ENCODE data around the gene POM121. TPM values are rescaled to one million over a fixed set of nuclear protein-coding genes. Genes with fewer than 3 reads are reported as not detected.

The POM121 gene
- total RNA-seq, result 3.0 and 3.2 TPM in 2 replicates

DNA sequence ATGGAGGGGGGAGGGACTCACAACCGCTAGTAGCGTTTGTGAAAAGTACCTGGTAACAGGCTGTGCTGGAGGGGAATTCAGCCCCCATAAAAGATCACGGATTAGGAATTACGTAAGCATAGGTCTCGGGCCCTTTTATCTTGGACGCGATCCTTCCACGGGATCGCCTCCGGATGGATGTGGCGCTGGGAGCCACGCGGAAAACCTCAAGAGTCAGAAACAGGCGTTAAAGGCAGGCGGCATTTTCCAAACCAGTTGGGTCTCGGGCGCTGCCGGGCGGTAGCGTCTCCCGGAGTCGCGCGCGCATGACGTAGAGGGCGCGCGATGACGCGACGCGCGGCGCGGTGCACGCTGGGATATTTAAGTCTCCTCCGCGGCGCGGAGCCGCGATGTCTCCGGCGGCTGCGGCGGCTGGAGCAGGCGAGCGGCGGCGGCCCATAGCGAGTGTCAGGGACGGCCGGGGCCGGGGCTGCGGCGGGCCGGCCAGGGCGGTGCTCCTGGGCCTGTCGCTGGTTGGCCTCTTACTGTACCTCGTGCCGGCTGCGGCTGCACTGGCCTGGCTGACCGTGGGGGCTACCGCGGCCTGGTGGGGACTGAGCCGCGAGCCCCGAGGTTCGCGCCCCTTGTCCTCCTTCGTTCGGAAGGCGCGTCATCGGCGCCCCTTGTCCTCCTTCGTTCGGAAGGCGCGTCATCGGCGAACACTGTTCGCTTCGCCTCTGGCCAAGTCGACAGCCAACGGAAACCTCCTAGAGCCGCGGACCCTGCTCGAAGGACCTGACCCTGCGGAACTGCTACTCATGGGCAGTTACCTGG lies at the start of gene POM121:
Gene POM121, plus strand, starts transcription at position 363 of the 813 bp plus-strand sequence. Its CDS starts 27 bp downstream, at position 390.

DNA sequence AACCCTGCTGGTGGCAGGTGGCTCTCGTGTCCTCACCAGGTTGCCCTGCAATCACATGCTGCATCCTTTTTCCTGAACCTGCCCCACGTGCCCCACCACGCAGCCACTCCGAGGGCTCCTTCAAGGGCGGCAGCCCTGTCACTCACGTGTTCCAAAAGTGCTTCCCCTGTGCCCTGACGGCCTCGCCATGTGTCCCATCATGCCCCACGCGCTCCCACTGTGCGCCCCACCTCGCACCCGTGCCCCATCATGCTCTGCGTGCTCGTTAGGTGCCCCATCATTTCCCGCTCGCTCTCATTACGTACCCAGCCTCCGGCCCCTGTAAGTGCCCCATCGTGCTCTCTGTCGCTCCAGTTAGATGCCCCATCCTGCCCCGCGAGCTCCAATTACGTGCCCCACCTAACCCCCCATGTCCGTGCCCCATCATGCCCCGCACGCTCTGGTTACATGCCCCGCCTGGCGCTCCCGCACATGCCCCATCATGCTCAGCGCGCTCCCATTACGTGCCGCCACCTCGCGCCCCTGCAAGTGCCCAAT lies 44.2 kb downstream of the POM121 start, which contains the start of gene TRIM74:
Gene TRIM74, minus strand, starts transcription at position 487 of the 537 bp plus-strand sequence. CDS start 3,309 bp downstream, outside the sequence.

Other genes starting within 250 kb of the POM121 start
- 1.3 and 5.8 TPM in 2 replicates for gene TYW1B, start 96.9 kb upstream of the POM121 start, total RNA-seq
- gene TRIM74, start 44.4 kb downstream of the POM121 start, total RNA-seq, result under 0.01 TPM in 1 of 2 replicates, not detected in the other
- not detected in 2 replicates for gene SPDYE8, start 104.7 kb downstream of the POM121 start, total RNA-seq
- gene SPDYE11, start 132.8 kb downstream of the POM121 start, total RNA-seq, result not detected in 2 replicates
- gene SPDYE9, start 160.9 kb downstream of the POM121 start, total RNA-seq, result not detected in 2 replicates